Mesodermal cell (in vitro differentiated cells): ENCODE measurements around the gene LIPH.

Experiments used
- H3K27ac ChIP-seq: 2 replicates; pipeline ENCODE4 v1.7.0; 2013; ENCODE audit warnings: mild to moderate bottlenecking, low read depth, low read length, moderate library complexity; ENCODE audit not compliant: severe bottlenecking
- H3K36me3 ChIP-seq: 2 replicates; pipeline ENCODE4 v1.7.1; 2013; ENCODE audit warnings: mild to moderate bottlenecking, low read length, moderate library complexity; ENCODE audit not compliant: control insufficient read depth, insufficient read depth
- H3K4me1 ChIP-seq: one replicate; pipeline ENCODE4 v1.7.1; 2013; ENCODE audit warnings: mild to moderate bottlenecking, low read length; ENCODE audit not compliant: insufficient read depth, control insufficient read depth, poor library complexity, severe bottlenecking
- H3K4me3 ChIP-seq: 2 replicates; pipeline ENCODE4 v1.7.0; 2013; ENCODE audit warnings: low read length, control low read depth, mild to moderate bottlenecking; ENCODE audit not compliant: insufficient read depth, poor library complexity, severe bottlenecking; ENCODE audit errors: extremely low read depth
- H3K9me3 ChIP-seq: 2 replicates; pipeline ENCODE4 v1.7.1; 2013; ENCODE audit warnings: mild to moderate bottlenecking, low read length, moderate library complexity; ENCODE audit not compliant: control insufficient read depth
- WGBS, 2 experiments: methylation state at CpG; one replicate each; pipeline ENCODE4 v1.1.5; 2013; ENCODE audit warnings: missing lambda C conversion rate in 2 of 2; ENCODE audit not compliant: insufficient coverage in 2 of 2; 5-methylcytosine and 5-hydroxymethylcytosine counted together

The LIPH gene

GRCh38 chr3:185519021-185519420, 33.4 kb downstream of the LIPH start:
- H3K9me3 ChIP-seq: no peaks in the 10 kb centered on the region
- no peak overlapping the region for H3K4me3 ChIP-seq
- H3K27ac ChIP-seq: no peak overlapping the region
- H3K4me1 ChIP-seq: no peaks in the 10 kb centered on the region
- WGBS, 2 experiments: 73 to 94% methylated on average over 3 of the region's 5 CpGs
- no peaks in the 10 kb centered on the region for H3K36me3 ChIP-seq

GRCh38 chr3:185517387-185518130, 34.8 kb downstream of the LIPH start:
- H3K4me1 ChIP-seq: no peaks in the 10 kb centered on the region
- H3K27ac ChIP-seq: no peak overlapping the region
- H3K4me3 ChIP-seq: no peak overlapping the region
- 50 to 80% methylated on average over 1 of the region's 2 CpGs for WGBS, 2 experiments
- H3K9me3 ChIP-seq: no peaks in the 10 kb centered on the region
- H3K36me3 ChIP-seq: no peaks in the 10 kb centered on the region

GRCh38 chr3:185511711-185512110, 40.7 kb downstream of the LIPH start:
- WGBS, 2 experiments: 50 to 77% methylated on average over 1 to 2 of the region's 4 CpGs

GRCh38 chr3:185508335-185508991, 43.9 kb downstream of the LIPH start:
- 91% methylated on average over 17 of the region's 19 CpGs for WGBS, 2 experiments
- no peak overlapping the region for H3K27ac ChIP-seq
- H3K4me3 ChIP-seq: no peak overlapping the region
- no peaks in the 10 kb centered on the region for H3K9me3 ChIP-seq
- no peaks in the 10 kb centered on the region for H3K4me1 ChIP-seq
- no peaks in the 10 kb centered on the region for H3K36me3 ChIP-seq

More at GRCh38 chr3:185511711-185512110, 40.7 kb downstream of the LIPH start:
- H3K36me3 ChIP-seq: no peaks in the 10 kb centered on the region
- H3K27ac ChIP-seq: no peak overlapping the region
- no peaks in the 10 kb centered on the region for H3K4me1 ChIP-seq
- no peak overlapping the region for H3K4me3 ChIP-seq
- no peaks in the 10 kb centered on the region for H3K9me3 ChIP-seq

GRCh38 chr3:185507883-185508282, 44.5 kb downstream of the LIPH start:
- Histone ChIP-seq H3K4me3 (no peak overlapping the region), H3K36me3 (no peaks in the 10 kb centered on the region), H3K9me3 (no peaks in the 10 kb centered on the region), H3K4me1 (no peaks in the 10 kb centered on the region), H3K27ac (no peak overlapping the region)
- WGBS, 2 experiments: 83 to 89% methylated on average over 4 of the region's 6 CpGs

- H3K9me3 ChIP-seq: no peaks in the 10 kb centered on the region
- no peak overlapping the region for H3K4me3 ChIP-seq
- H3K36me3 ChIP-seq: no peaks in the 10 kb centered on the region
- H3K4me1 ChIP-seq: no peaks in the 10 kb centered on the region
- WGBS, 2 experiments: 93% methylated on average over 2 of the region's 3 CpGs; no CpG with 5 or more reads in 1 of the 2 experiments
- no peak overlapping the region for H3K27ac ChIP-seq
These were observed 47.8 kb downstream of the LIPH start for GRCh38 chr3:185504636-185505035.

GRCh38 chr3:185503521-185503920, 48.9 kb downstream of the LIPH start:
- Histone ChIP-seq H3K4me1 (no peaks in the 10 kb centered on the region), H3K27ac (no peak overlapping the region), H3K36me3 (no peaks in the 10 kb centered on the region), H3K4me3 (no peak overlapping the region), H3K9me3 (peaks cover 6% of the 10 kb centered on the region)
- 100% methylated on average over 1 of the region's 1 CpG for WGBS, 2 experiments

- 85 to 94% methylated on average over 1 to 3 of the region's 3 CpGs for WGBS, 2 experiments
- no peak overlapping the region for H3K4me3 ChIP-seq
These were observed 49.4 kb downstream of the LIPH start for GRCh38 chr3:185502987-185503386.

GRCh38 chr3:185498503-185499396, 53.6 kb downstream of the LIPH start, which contains the start of gene TMEM41A:
Gene TMEM41A, minus strand, starts transcription at chr3:185499035. Its CDS starts 74 bp downstream, at chr3:185498961.
- H3K36me3 ChIP-seq: peaks cover 31% of the 10 kb centered on the region
- peak within 1 kb of the TSS; percentile 94 for H3K4me3 ChIP-seq
- H3K27ac ChIP-seq: peak within 1 kb of the TSS; percentile 83
- WGBS, 2 experiments: 1% methylated on average over 72 to 78 of the region's 82 CpGs
- no peaks in the 10 kb centered on the region for H3K4me1 ChIP-seq
- H3K9me3 ChIP-seq: peaks cover 6% of the 10 kb centered on the region

More at GRCh38 chr3:185502987-185503386, 49.4 kb downstream of the LIPH start:
- no peak overlapping the region for H3K27ac ChIP-seq
- H3K4me1 ChIP-seq: no peaks in the 10 kb centered on the region
- no peaks in the 10 kb centered on the region for H3K36me3 ChIP-seq
- peaks cover 6% of the 10 kb centered on the region for H3K9me3 ChIP-seq

GRCh38 chr3:185490241-185490640, 62.1 kb downstream of the LIPH start:
- H3K27ac ChIP-seq: no peak overlapping the region
- no peaks in the 10 kb centered on the region for H3K9me3 ChIP-seq
- WGBS, 2 experiments: 95 to 98% methylated on average over 3 of the region's 4 CpGs
- H3K4me1 ChIP-seq: no peaks in the 10 kb centered on the region
- H3K36me3 ChIP-seq: peaks cover 41% of the 10 kb centered on the region
- no peak overlapping the region for H3K4me3 ChIP-seq
